SU-DHL-6 (cell line): Measurements from ENCODE around the gene COL15A1.

ENCODE experiments used
- H2AFZ ChIP-seq: fragments of 200-600 bp; sonication (generic); 2 replicates; pipeline ENCODE4 v1.6.1; 2014; ENCODE audit warnings: low read depth, mild to moderate bottlenecking, moderate library complexity, mixed read lengths, antibody characterized with exemption, low read length; ENCODE audit not compliant: severe bottlenecking
- H3F3A ChIP-seq: fragments of 200-600 bp; shearing (Covaris generic); 2 replicates; pipeline ENCODE4 v1.6.0; 2016; ENCODE audit warnings: antibody characterized with exemption, mild to moderate bottlenecking; ENCODE audit not compliant: insufficient read depth
- H3K27ac ChIP-seq: fragments of 200-600 bp; sonication (generic); 2 replicates; pipeline ENCODE4 v1.5.1; 2016; ENCODE audit warnings: low read depth, mild to moderate bottlenecking, low read length, moderate library complexity, mixed read lengths
- H3K27me3 ChIP-seq: fragments of 200-600 bp; sonication (generic), shearing (Covaris generic); 2 replicates; pipeline ENCODE4 v1.6.0; 2014; ENCODE audit warnings: mild to moderate bottlenecking, low read length
- H3K36me3 ChIP-seq: fragments of 200-600 bp; sonication (generic); 2 replicates; pipeline ENCODE4 v1.6.1; 2014; ENCODE audit warnings: mild to moderate bottlenecking, low read length, mixed read lengths
- H3K4me2 ChIP-seq: fragments of 300-600, 200-600 bp; shearing (Covaris generic), sonication (generic); 2 replicates; pipeline ENCODE4 v1.6.0; 2014; ENCODE audit warnings: low read length, low read depth, mild to moderate bottlenecking; ENCODE audit not compliant: poor library complexity, severe bottlenecking
- H3K4me3 ChIP-seq: fragments of 200-600 bp; sonication (generic); 2 replicates; pipeline ENCODE4 v1.5.1; 2014; ENCODE audit warnings: antibody characterized with exemption, low read length, mild to moderate bottlenecking, mixed read lengths; ENCODE audit not compliant: insufficient read depth, poor library complexity, severe bottlenecking
- H3K79me2 ChIP-seq: fragments of 200-600 bp; sonication (generic); 2 replicates; pipeline ENCODE4 v1.6.1; 2014; ENCODE audit warnings: mild to moderate bottlenecking, low read length, moderate library complexity; ENCODE audit not compliant: insufficient read depth
- H3K9ac ChIP-seq: fragments of 200-600 bp; sonication (generic); 2 replicates; pipeline ENCODE4 v1.7.0; 2014; ENCODE audit warnings: mild to moderate bottlenecking, low read length
- H3K9me2 ChIP-seq: fragments of 200-600 bp; sonication (generic); replicated peaks from 2 replicates; pipeline ENCODE4 v1.6.1; 2014; ENCODE audit warnings: low read length; ENCODE audit not compliant: insufficient read depth
- H3K9me3 ChIP-seq: fragments of 200-600 bp; sonication (generic); 2 replicates; pipeline ENCODE4 v1.6.1; 2014; ENCODE audit warnings: low read length, mixed read lengths; ENCODE audit not compliant: insufficient read depth
- H4K20me1 ChIP-seq: fragments of 200-600 bp; sonication (generic); 2 replicates; pipeline ENCODE4 v1.6.1; 2014; ENCODE audit warnings: low read depth, mild to moderate bottlenecking, antibody characterized with exemption, low read length, moderate library complexity, mixed read lengths
- CTCF ChIP-seq: fragments of 200-600 bp; sonication (generic); IDR thresholded peaks from one replicate; pipeline ENCODE4 v1.5.1; 2017; ENCODE audit warnings: antibody characterized with exemption, mild to moderate bottlenecking, low read length, moderate library complexity; ENCODE audit not compliant: insufficient read depth, poor library complexity, severe bottlenecking
- EZH2phosphoT487 ChIP-seq: fragments of 200-600 bp; sonication (generic), shearing (Covaris generic); conservative IDR thresholded peaks from 2 replicates; pipeline ENCODE4 v1.6.1; 2018; ENCODE audit warnings: mild to moderate bottlenecking, antibody characterized with exemption, low read length, moderate library complexity, mixed read lengths

Gene COL15A1

GRCh38 chr9:99005651-99006050 lies 61.9 kb downstream of the COL15A1 start:
- H3K9me3 ChIP-seq: peaks cover 8% of the 10 kb centered on the region; the same call in 1 of the 2 replicates
- H3K79me2 ChIP-seq: no peaks in the 10 kb centered on the region
- H3K4me2 ChIP-seq: no peak overlapping the region
- H3K36me3 ChIP-seq: no peaks in the 10 kb centered on the region
- no peaks in the 10 kb centered on the region for H3F3A ChIP-seq
- no peak overlapping the region for H3K9ac ChIP-seq
- no peaks in the 10 kb centered on the region for H3K9me2 ChIP-seq
- no peaks in the 10 kb centered on the region for H4K20me1 ChIP-seq
- no peak overlapping the region for H3K27ac ChIP-seq
- H3K4me3 ChIP-seq: no peak overlapping the region
- H3K27me3 ChIP-seq: no peaks in the 10 kb centered on the region
- TF ChIP-seq EZH2phosphoT487 (no peak), CTCF (no peak)
- H2AFZ ChIP-seq: no peak overlapping the region

- Histone ChIP-seq H3K4me3 (no peak overlapping the region), H3K9ac (no peak overlapping the region), H3K36me3 (no peaks in the 10 kb centered on the region), H3K9me2 (no peaks in the 10 kb centered on the region), H3K27ac (no peak overlapping the region), H2AFZ (no peak overlapping the region), H3F3A (no peaks in the 10 kb centered on the region), H3K27me3 (no peaks in the 10 kb centered on the region), H3K9me3 (peaks cover 14% of the 10 kb centered on the region; the same call in 1 of the 2 replicates), H3K4me2 (no peak overlapping the region), H4K20me1 (no peaks in the 10 kb centered on the region), H3K79me2 (no peaks in the 10 kb centered on the region)
- TF ChIP-seq EZH2phosphoT487: no peak
- no peak for TF ChIP-seq CTCF
Measured at GRCh38 chr9:99006511-99006910, 62.8 kb downstream of the COL15A1 start.

GRCh38 chr9:99006979-99007378 lies 63.3 kb downstream of the COL15A1 start:
- no peaks in the 10 kb centered on the region for H4K20me1 ChIP-seq
- H3K27ac ChIP-seq: no peak overlapping the region
- H3K4me3 ChIP-seq: no peak overlapping the region
- no peak overlapping the region for H2AFZ ChIP-seq
- peaks cover 14% of the 10 kb centered on the region; the same call in 1 of the 2 replicates for H3K9me3 ChIP-seq
- no peaks in the 10 kb centered on the region for H3K79me2 ChIP-seq
- H3F3A ChIP-seq: no peaks in the 10 kb centered on the region
- H3K27me3 ChIP-seq: no peaks in the 10 kb centered on the region
- TF ChIP-seq CTCF (no peak), EZH2phosphoT487 (no peak)
- H3K9ac ChIP-seq: no peak overlapping the region
- no peak overlapping the region for H3K4me2 ChIP-seq
- H3K36me3 ChIP-seq: no peaks in the 10 kb centered on the region
- H3K9me2 ChIP-seq: no peaks in the 10 kb centered on the region
